Fibroblast of lung (primary cell): ENCODE results near the gene CCNA2. TPM values are rescaled to one million over a fixed set of nuclear protein-coding genes. Genes with fewer than 3 reads are reported as not detected.

Experiments used
- DNase-seq, 2 donors: peaks; one replicate each; pipeline versions ENCODE4 v3.0.0 to v3.0.0-alpha.2; 2010; ENCODE audit warnings: low read depth in 2 of 2
- H2AFZ ChIP-seq: 2 replicates; pipeline ENCODE4 v1.5.1; 2012; ENCODE audit warnings: low read length, control low read depth, inconsistent platforms
- H3K27ac ChIP-seq: 2 replicates; pipeline ENCODE4 v1.5.1; 2011; ENCODE audit warnings: low read length, control low read depth; ENCODE audit not compliant: insufficient read depth
- H3K27me3 ChIP-seq: 2 replicates; pipeline ENCODE4 v1.5.1; 2011; ENCODE audit warnings: mild to moderate bottlenecking, low read length; ENCODE audit not compliant: control insufficient read depth, insufficient read depth
- H3K36me3 ChIP-seq: 2 replicates; pipeline ENCODE4 v1.5.1; 2011; ENCODE audit warnings: low read length; ENCODE audit not compliant: control insufficient read depth, insufficient read depth
- H3K4me1 ChIP-seq: 2 replicates; pipeline ENCODE4 v1.5.1; 2011; ENCODE audit warnings: low read length; ENCODE audit not compliant: control insufficient read depth, insufficient read depth; ENCODE audit errors: extremely low read depth
- H3K4me2 ChIP-seq: 2 replicates; pipeline ENCODE4 v1.5.1; 2011; ENCODE audit warnings: low read length, control low read depth; ENCODE audit not compliant: insufficient read depth; ENCODE audit errors: extremely low read depth
- H3K4me3 ChIP-seq, 4 experiments: fragments of 200-600 bp in 1 of 4; sonication (generic) in 1 of 4; replicated peaks in 1 of 4; 2 replicates each; pipeline ENCODE4 v1.5.1; 2011 to 2016; ENCODE audit warnings: low read length in 4 of 4, low read depth in 3 of 4, mild to moderate bottlenecking in 3 of 4, control low read depth in 2 of 4, inconsistent platforms in 1 of 4, mixed read lengths in 1 of 4; ENCODE audit not compliant: insufficient read depth in 1 of 4; ENCODE audit errors: control extremely low read depth in 1 of 4
- H3K79me2 ChIP-seq: 2 replicates; pipeline ENCODE4 v1.5.1; 2012; ENCODE audit warnings: mild to moderate bottlenecking, low read length, inconsistent platforms; ENCODE audit not compliant: control insufficient read depth, insufficient read depth
- H3K9ac ChIP-seq: 2 replicates; pipeline ENCODE4 v1.5.1; 2011; ENCODE audit warnings: mild to moderate bottlenecking, low read length, control low read depth; ENCODE audit not compliant: insufficient read depth
- H3K9me3 ChIP-seq: 2 replicates; pipeline ENCODE4 v1.5.1; 2012; ENCODE audit warnings: low read depth, low read length; ENCODE audit not compliant: control insufficient read depth, insufficient read depth
- H4K20me1 ChIP-seq: 2 replicates; pipeline ENCODE4 v1.5.1; 2011; ENCODE audit warnings: low read length; ENCODE audit not compliant: control insufficient read depth, insufficient read depth; ENCODE audit errors: extremely low read depth
- EZH2 ChIP-seq: IDR thresholded peaks from 2 replicates; pipeline ENCODE4 v1.5.1; 2012; ENCODE audit warnings: low read length, control low read depth, mild to moderate bottlenecking; ENCODE audit errors: missing control alignments
- polyA plus RNA-seq, 2 donors: library from polyadenylated mRNA; depleted of rRNA in 1 of 2; stranded (reverse) in 1 of 2; unstranded in 1 of 2; fragments of >200 nt; gene quantifications; 2 replicates each; pipeline ENCODE4 v1.2.1, GENCODE V29; 2011 to 2012; ENCODE audit warnings: missing spikeins in 1 of 2
- total RNA-seq: library from RNA; depleted of rRNA; stranded (reverse); fragments of >200 nt; gene quantifications from 2 replicates; pipeline ENCODE4 v1.2.1, GENCODE V29; 2014
- TF ChIP-seq, protein P1 (sequence below), 2 donors: IDR thresholded peaks in 1 of 2; conservative IDR thresholded peaks in 1 of 2; 1 replicate in 1 of 2; 2 replicates in 1 of 2; pipeline ENCODE4 v1.5.1; 2011 to 2012; ENCODE audit warnings: low read length in 2 of 2, control low read depth in 1 of 2, inconsistent platforms in 1 of 2, low read depth in 1 of 2, mild to moderate bottlenecking in 1 of 2

CCNA2 gene
- total and polyA plus RNA-seq, 2 donors (not counting 1 experiment from before 2014, with no cell fraction given), result 12.6 to 14.9 TPM

GRCh38 chr4:121846662-121847061 is 23.0 kb upstream of the CCNA2 start:
- H2AFZ ChIP-seq, result no peak overlapping the region
- no peak overlapping the region for H3K27ac ChIP-seq
- peaks cover 6% of the 10 kb centered on the region for H3K36me3 ChIP-seq
- no peaks in the 10 kb centered on the region for H3K79me2 ChIP-seq
- no peaks in the 10 kb centered on the region for H3K4me1 ChIP-seq
- TF ChIP-seq EZH2, result no peak
- TF ChIP-seq, protein P1, sequence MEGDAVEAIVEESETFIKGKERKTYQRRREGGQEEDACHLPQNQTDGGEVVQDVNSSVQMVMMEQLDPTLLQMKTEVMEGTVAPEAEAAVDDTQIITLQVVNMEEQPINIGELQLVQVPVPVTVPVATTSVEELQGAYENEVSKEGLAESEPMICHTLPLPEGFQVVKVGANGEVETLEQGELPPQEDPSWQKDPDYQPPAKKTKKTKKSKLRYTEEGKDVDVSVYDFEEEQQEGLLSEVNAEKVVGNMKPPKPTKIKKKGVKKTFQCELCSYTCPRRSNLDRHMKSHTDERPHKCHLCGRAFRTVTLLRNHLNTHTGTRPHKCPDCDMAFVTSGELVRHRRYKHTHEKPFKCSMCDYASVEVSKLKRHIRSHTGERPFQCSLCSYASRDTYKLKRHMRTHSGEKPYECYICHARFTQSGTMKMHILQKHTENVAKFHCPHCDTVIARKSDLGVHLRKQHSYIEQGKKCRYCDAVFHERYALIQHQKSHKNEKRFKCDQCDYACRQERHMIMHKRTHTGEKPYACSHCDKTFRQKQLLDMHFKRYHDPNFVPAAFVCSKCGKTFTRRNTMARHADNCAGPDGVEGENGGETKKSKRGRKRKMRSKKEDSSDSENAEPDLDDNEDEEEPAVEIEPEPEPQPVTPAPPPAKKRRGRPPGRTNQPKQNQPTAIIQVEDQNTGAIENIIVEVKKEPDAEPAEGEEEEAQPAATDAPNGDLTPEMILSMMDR (conservative IDR thresholded peaks at IDR 0.05 in 1 of 2, IDR thresholded peaks at IDR 0.05 in 1 of 2; ENCODE audit: low read depth in 1 of 2, low read length in 2 of 2), result no peak
- no peak overlapping the region for H3K9ac ChIP-seq
- no peaks in the 10 kb centered on the region for H3K27me3 ChIP-seq
- H3K4me3 ChIP-seq, result no peak overlapping the region
- DNase-seq, result no peak
- H3K4me2 ChIP-seq, result no peak overlapping the region
- no peaks in the 10 kb centered on the region for H3K9me3 ChIP-seq
- no peaks in the 10 kb centered on the region for H4K20me1 ChIP-seq

GRCh38 chr4:121842862-121843261 is 19.2 kb upstream of the CCNA2 start:
- no peak overlapping the region for H3K4me3 ChIP-seq
- no peaks in the 10 kb centered on the region for H3K27me3 ChIP-seq
- H3K4me1 ChIP-seq, result no peaks in the 10 kb centered on the region
- no peak overlapping the region for H3K27ac ChIP-seq
- H3K9ac ChIP-seq, result no peak overlapping the region
- TF ChIP-seq EZH2, result no peak
- TF ChIP-seq, protein P1 (conservative IDR thresholded peaks at IDR 0.05 in 1 of 2, IDR thresholded peaks at IDR 0.05 in 1 of 2; ENCODE audit: low read depth in 1 of 2, low read length in 2 of 2), result no peak
- no peaks in the 10 kb centered on the region for H3K79me2 ChIP-seq
- peaks cover 4% of the 10 kb centered on the region for H3K36me3 ChIP-seq
- no peak overlapping the region for H2AFZ ChIP-seq
- H3K9me3 ChIP-seq, result no peaks in the 10 kb centered on the region
- no peaks in the 10 kb centered on the region for H4K20me1 ChIP-seq
- DNase-seq, result no peak
- H3K4me2 ChIP-seq, result no peak overlapping the region

GRCh38 chr4:121838136-121838535 is 14.5 kb upstream of the CCNA2 start:
- Histone ChIP-seq H3K27ac (no peak overlapping the region), H3K9ac (no peak overlapping the region), H4K20me1 (no peaks in the 10 kb centered on the region), H2AFZ (no peak overlapping the region), H3K36me3 (no peaks in the 10 kb centered on the region), H3K4me1 (no peaks in the 10 kb centered on the region), H3K4me3 (no peak overlapping the region), H3K79me2 (no peaks in the 10 kb centered on the region), H3K27me3 (no peaks in the 10 kb centered on the region), H3K9me3 (no peaks in the 10 kb centered on the region), H3K4me2 (no peak overlapping the region)
- TF ChIP-seq, protein P1 (conservative IDR thresholded peaks at IDR 0.05 in 1 of 2, IDR thresholded peaks at IDR 0.05 in 1 of 2; ENCODE audit: low read depth in 1 of 2, low read length in 2 of 2), result no peak
- no peak for TF ChIP-seq EZH2
- DNase-seq, result no peak
